Measurements from ENCODE around the gene TACR3. TPM values are rescaled to one million over a fixed set of nuclear protein-coding genes. Genes with fewer than 3 reads are reported as not detected.
"Not testable (repeated sequence)": the region's sequence is repeated elsewhere in the genome, so short reads cannot be mapped to it uniquely, and the experiment has no call there.

TACR3 gene, protein sequence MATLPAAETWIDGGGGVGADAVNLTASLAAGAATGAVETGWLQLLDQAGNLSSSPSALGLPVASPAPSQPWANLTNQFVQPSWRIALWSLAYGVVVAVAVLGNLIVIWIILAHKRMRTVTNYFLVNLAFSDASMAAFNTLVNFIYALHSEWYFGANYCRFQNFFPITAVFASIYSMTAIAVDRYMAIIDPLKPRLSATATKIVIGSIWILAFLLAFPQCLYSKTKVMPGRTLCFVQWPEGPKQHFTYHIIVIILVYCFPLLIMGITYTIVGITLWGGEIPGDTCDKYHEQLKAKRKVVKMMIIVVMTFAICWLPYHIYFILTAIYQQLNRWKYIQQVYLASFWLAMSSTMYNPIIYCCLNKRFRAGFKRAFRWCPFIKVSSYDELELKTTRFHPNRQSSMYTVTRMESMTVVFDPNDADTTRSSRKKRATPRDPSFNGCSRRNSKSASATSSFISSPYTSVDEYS
- total RNA-seq (2014; rRNA removed; shearing (Covaris generic)) = not detected in 2 replicates

GRCh38 chr4:103719830-103720207 is at the start of gene TACR3:
TSS of gene TACR3 (minus strand) at chr4:103719985. CDS start at chr4:103719675, 310 bp downstream.
- no peak for DNase-seq (ENCODE audit: low spot score)

- no peak for DNase-seq (ENCODE audit: low spot score)
Observed at GRCh38 chr4:103757631-103758030, 37.8 kb upstream of the TACR3 start.

DNA sequence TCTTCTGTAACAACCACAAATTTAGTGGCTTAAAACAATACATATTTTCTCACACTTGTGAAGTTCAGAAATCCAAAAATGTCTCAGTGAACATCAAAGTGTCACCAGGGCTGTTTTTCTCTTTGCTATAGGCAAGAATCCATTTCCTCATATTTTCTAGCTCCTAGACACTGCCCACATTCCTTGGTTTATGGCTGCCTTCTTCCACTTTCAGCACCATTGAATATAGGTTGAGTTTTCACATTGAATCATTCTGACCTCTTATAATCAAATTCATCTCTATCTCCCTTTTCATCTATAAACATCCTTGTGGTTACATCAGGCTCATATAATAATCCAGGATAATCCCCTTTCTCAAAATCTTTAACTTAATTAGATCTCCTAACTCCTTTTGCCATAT is 37.0 kb upstream of the TACR3 start:
- no peak for DNase-seq (ENCODE audit: low spot score)

- DNase-seq (ENCODE audit: low spot score) = peak; percentile 94
Observed at GRCh38 chr4:103754844-103755243, 35.1 kb upstream of the TACR3 start.

DNA sequence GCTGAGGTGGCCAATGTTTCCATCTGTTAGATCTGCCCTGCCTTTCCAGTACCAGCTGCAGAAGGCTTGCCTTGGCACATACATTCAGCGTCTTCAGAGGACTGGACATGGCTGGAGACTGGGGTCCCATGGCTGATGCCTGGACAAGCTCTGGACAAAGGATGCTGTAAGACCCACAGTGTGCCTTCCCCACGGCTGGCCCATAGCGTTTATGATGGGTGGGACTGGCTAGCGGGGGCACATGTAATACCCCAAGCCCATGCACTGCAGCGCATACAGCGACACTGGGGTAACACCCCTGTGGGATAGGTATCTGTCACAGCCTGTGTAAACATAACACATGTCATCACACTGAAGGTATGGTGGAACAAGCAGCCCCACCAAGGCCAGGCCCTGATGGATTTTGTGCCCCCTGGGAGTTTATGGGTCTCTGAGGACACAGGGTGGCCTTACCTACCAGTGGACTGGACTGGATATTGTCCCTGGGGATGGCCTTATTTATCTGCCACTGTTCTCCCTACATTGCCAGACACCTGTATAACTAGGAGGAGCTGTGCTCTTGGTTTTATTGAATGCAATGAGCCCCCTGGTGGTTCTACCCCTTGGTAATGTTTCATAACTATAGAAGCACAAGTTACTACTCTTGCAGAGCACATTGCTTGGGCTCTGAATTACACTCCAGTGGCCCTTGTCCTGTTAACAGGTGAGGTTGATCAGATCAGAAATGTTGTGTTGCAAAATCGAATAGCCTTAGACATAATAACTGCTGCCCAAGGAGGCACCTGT is 34.3 kb upstream of the TACR3 start:
- no peak for DNase-seq (ENCODE audit: low spot score)

DNA sequence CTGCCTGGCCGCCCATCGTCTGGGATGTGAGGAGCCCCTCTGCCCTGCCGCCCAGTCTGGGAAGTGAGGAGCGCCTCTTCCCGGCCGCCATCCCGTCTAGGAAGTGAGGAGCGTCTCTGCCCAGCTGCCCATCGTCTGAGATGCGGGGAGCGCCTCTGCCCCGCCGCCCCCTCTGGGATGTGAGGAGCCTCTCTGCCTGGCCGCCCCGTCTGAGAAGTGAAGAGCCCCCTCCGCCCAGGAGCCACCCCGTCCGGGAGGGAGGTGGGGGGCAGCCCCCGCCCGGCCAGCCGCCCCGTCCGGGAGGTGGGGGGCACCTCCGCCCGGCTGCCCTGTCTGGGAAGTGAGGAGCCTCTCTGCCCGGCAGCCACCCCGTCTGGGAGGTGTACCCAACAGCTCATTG is 3.4 kb upstream of the TACR3 start:
- not testable (repeated sequence) for DNase-seq (ENCODE audit: low spot score)

DNA sequence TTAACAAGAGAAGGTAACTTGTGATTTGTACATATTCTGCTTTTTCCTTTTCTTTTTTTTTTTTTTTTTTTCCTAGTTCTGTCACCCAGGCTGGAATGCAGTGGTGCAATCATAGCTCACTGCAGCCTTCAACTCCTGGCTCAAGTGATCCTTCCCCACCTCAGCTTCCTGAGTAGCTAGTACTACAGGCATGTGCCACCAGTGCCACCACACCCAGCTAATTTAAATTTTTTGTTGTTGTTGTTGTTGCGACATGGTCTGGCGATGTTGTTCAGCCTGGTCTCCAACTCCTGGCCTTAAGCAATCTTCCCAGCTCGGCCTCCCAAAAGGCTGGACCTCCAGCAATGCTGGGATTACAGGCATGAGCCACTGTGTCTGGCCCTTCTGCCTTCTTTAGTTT is 1.5 kb upstream of the TACR3 start:
- peak; percentile 22 for DNase-seq (ENCODE audit: low spot score)

DNA sequence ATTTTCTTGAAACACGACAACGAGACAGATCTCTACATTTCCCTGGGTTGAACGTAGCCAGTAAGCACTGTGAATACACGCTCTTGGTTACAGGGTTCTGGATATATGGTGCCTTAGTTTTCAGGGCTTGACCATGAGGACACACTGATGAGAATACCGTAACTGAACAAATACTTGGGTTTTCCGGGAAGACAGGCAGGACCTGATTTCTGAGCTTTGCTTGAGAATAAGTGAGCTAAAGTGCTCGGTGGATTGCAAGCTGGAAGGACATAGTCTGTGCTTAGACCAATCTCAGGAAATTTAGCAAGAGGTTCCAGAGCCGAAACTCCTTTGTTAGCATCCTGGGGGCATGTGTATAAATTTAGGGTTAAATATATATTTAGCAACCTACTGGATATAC is 876 bp upstream of the TACR3 start:
- no peak for DNase-seq (ENCODE audit: low spot score)

DNA sequence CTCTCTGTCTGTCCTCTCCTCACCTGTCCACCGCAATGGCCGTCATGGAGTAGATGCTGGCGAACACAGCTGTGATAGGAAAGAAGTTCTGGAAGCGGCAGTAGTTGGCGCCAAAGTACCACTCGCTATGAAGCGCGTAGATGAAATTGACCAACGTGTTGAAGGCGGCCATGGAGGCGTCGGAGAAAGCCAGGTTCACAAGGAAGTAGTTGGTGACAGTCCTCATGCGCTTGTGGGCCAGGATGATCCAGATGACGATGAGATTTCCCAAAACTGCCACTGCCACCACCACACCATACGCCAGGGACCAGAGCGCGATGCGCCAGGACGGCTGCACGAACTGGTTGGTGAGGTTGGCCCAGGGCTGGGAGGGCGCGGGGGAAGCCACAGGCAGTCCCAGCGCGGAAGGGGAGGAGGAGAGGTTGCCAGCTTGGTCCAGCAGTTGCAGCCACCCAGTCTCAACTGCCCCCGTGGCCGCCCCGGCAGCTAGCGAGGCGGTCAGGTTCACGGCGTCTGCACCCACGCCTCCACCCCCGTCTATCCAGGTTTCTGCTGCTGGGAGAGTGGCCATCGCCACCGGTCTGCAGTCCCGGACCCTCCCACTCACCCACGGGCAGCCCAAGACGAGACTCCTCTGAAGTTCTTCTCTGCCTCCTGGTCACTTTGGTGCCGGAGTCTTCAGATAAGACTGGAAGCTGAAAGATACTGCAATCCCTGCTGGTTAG is 518 bp downstream of the TACR3 start:
- DNase-seq (ENCODE audit: low spot score) = no peak

- no peak for DNase-seq (ENCODE audit: low spot score)
Observed at GRCh38 chr4:103692615-103693014, 27.2 kb downstream of the TACR3 start.

GRCh38 chr4:103673983-103674382 is 45.8 kb downstream of the TACR3 start:
- DNase-seq (ENCODE audit: low spot score) = no peak

GRCh38 chr4:103666764-103667163 is 53.0 kb downstream of the TACR3 start:
- not testable (repeated sequence) for DNase-seq (ENCODE audit: low spot score)

- no peak for DNase-seq (ENCODE audit: low spot score)
Observed at GRCh38 chr4:103664436-103665075, 55.2 kb downstream of the TACR3 start.

GRCh38 chr4:103648541-103648940 is 71.2 kb downstream of the TACR3 start:
- DNase-seq (ENCODE audit: low spot score) = no peak

- no peak for DNase-seq (ENCODE audit: low spot score)
Observed at GRCh38 chr4:103645991-103646390, 73.8 kb downstream of the TACR3 start.

GRCh38 chr4:103634236-103634635 is 85.5 kb downstream of the TACR3 start:
- DNase-seq (ENCODE audit: low spot score) = no peak

DNA sequence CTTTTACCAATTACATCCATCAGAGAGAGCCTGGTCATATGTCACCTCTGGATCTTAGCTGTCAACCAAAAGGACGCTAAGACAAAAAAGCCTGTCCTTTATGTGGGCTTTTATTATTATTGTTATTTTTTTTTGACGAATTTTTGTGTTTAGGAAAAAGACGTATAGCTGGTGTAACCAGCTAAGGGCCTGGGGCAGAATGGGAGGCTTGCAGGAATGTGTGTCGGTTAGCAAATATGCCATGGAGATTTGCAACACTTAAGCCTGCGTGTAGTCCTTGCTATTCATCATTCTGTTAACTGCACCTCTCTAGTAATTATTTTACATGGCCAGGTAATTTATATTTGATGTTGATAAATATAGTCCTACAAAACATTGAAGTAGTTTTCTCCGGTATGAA is 93.5 kb downstream of the TACR3 start:
- no peak for DNase-seq (ENCODE audit: low spot score)

GRCh38 chr4:103591841-103592240 is 127.9 kb downstream of the TACR3 start:
- no peak for DNase-seq (ENCODE audit: low spot score)

DNA sequence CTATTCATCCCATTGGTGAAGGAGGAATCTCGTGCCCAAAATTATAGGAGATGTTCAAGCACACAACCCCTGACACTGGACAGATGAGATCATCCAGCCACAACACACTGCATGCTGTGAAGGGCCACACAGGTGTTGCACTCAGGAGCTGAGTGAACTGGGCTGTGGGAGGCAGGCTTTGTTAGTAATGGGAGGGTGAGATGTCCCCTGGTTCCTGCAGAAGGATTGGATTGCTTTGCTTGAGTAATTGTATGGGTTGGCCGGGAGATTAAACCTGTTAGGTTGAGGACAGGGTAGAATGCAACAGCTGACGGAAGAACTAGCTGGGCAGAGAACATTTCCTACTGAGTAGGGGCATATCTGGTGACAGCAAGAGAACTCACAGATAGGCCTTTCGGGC is 152.2 kb downstream of the TACR3 start:
- DNase-seq (ENCODE audit: low spot score) = no peak

DNA sequence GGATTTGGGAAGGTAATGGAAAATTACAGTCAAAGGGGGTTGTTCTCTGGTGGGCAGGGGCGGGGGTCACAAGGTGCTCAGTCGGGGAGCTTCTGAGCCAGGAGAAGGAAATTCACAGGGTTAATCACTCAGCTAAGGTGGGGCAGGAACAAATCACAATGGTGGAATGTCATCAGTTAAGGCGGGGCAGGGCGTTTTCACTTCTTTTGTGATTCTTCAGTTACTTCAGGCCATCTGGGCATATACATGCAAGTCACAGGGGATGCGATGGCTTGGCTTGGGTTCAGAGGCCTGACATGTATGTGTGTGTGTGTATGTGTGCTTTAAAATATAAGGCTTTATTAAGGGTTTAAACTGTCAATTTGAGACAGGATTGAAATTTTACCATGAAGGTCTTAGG is 160.6 kb downstream of the TACR3 start:
- DNase-seq (ENCODE audit: low spot score) = not testable (repeated sequence)

Data from H4 (cell line).